GM10266 (cell line): Measurements from ENCODE around the gene RHOJ.

ENCODE experiments used
- DNase-seq: peaks from one replicate; pipeline ENCODE4 v3.0.0; 2012; ENCODE audit errors: extremely low spot score
- CTCF ChIP-seq: IDR thresholded peaks from 2 replicates; pipeline ENCODE4 v1.5.1; 2012; ENCODE audit warnings: mild to moderate bottlenecking, low read depth; ENCODE audit not compliant: control insufficient read depth, insufficient read depth; ENCODE audit errors: missing control alignments

Gene RHOJ

GRCh38 chr14:63240221-63240620 is 36.0 kb downstream of the RHOJ start:
- DNase-seq, result no peak
- TF ChIP-seq CTCF, result no peak

- no peak for DNase-seq
- no peak for TF ChIP-seq CTCF
Measured at GRCh38 chr14:63241096-63241495, 36.9 kb downstream of the RHOJ start.

GRCh38 chr14:63243646-63244045 is 39.4 kb downstream of the RHOJ start:
- no peak for TF ChIP-seq CTCF
- no peak for DNase-seq

GRCh38 chr14:63245893-63246292 is 41.6 kb downstream of the RHOJ start:
- no peak for TF ChIP-seq CTCF
- no peak for DNase-seq

- TF ChIP-seq CTCF, result no peak
- no peak for DNase-seq
Measured at GRCh38 chr14:63248211-63248610, 44.0 kb downstream of the RHOJ start.

GRCh38 chr14:63249092-63249491 is 44.8 kb downstream of the RHOJ start:
- DNase-seq, result no peak
- no peak for TF ChIP-seq CTCF

- DNase-seq, result no peak
- no peak for TF ChIP-seq CTCF
Measured at GRCh38 chr14:63257299-63257698, 53.1 kb downstream of the RHOJ start.
